Activated gamma-delta T cell treated with Interleukin-2 at 50 U/mL for 16 hours (primary cell): ENCODE results near the gene SHISA7.
"Not testable (repeated sequence)": the region's sequence is repeated elsewhere in the genome, so short reads cannot be mapped to it uniquely, and the experiment has no call there.

ENCODE experiments used
- DNase-seq: peaks from one replicate; pipeline ENCODE4 v3.0.0-alpha.2; 2020

The SHISA7 gene

GRCh38 chr19:55443824-55444480 lies 852 bp upstream of the SHISA7 start:
- DNase-seq, result no peak

GRCh38 chr19:55442372-55442961 lies 633 bp downstream of the SHISA7 start:
- no peak for DNase-seq

- DNase-seq, result no peak
Observed at GRCh38 chr19:55441692-55442321, 1.3 kb downstream of the SHISA7 start.

GRCh38 chr19:55441319-55441691 lies 1.8 kb downstream of the SHISA7 start:
- no peak for DNase-seq

- no peak for DNase-seq
Observed at GRCh38 chr19:55440411-55441105, 2.5 kb downstream of the SHISA7 start.

GRCh38 chr19:55439052-55439451 lies 4.0 kb downstream of the SHISA7 start:
- no peak for DNase-seq

- no peak for DNase-seq
Observed at GRCh38 chr19:55437410-55437809, 5.7 kb downstream of the SHISA7 start.

GRCh38 chr19:55436847-55437246 lies 6.3 kb downstream of the SHISA7 start:
- DNase-seq, result no peak

- no peak for DNase-seq
Observed at GRCh38 chr19:55435020-55435419, 8.1 kb downstream of the SHISA7 start.

- no peak for DNase-seq
Observed at GRCh38 chr19:55434356-55434919, 8.7 kb downstream of the SHISA7 start.

GRCh38 chr19:55433292-55433691 lies 9.8 kb downstream of the SHISA7 start:
- DNase-seq, result no peak

- DNase-seq, result no peak
Observed at GRCh38 chr19:55432241-55432959, 10.7 kb downstream of the SHISA7 start.

- no peak for DNase-seq
Observed at GRCh38 chr19:55431183-55431582, 11.9 kb downstream of the SHISA7 start.

GRCh38 chr19:55426042-55426441 lies 17.1 kb downstream of the SHISA7 start:
- no peak for DNase-seq

GRCh38 chr19:55424518-55424917 lies 18.6 kb downstream of the SHISA7 start:
- no peak for DNase-seq

GRCh38 chr19:55423225-55424005 lies 19.7 kb downstream of the SHISA7 start:
- DNase-seq, result no peak

- peak; percentile 26 for DNase-seq
Observed at GRCh38 chr19:55421281-55421680, 21.8 kb downstream of the SHISA7 start.

- no peak for DNase-seq
Observed at GRCh38 chr19:55419624-55420236, 23.4 kb downstream of the SHISA7 start.

- no peak for DNase-seq
Observed at GRCh38 chr19:55419103-55419502, 24.0 kb downstream of the SHISA7 start.

GRCh38 chr19:55418185-55418584 lies 24.9 kb downstream of the SHISA7 start:
- DNase-seq, result peak; percentile 45

- DNase-seq, result no peak
Observed at GRCh38 chr19:55410168-55410567, 32.9 kb downstream of the SHISA7 start.

GRCh38 chr19:55409179-55409578 lies 33.9 kb downstream of the SHISA7 start:
- not testable (repeated sequence) for DNase-seq
